Jurkat, Clone E6-1 (cell line): ENCODE measurements around the gene ITCH. TPM values are rescaled to one million over a fixed set of nuclear protein-coding genes. Genes with fewer than 3 reads are reported as not detected.
"Not testable (repeated sequence)": the region's sequence is repeated elsewhere in the genome, so short reads cannot be mapped to it uniquely, and the experiment has no call there.

Experiments used
- DNase-seq: peaks from one replicate; pipeline ENCODE4 v3.0.0-alpha.2; 2011; ENCODE audit warnings: low read depth, low spot score
- H3K4me3 ChIP-seq: 2 replicates; pipeline ENCODE4 v1.5.1; 2011; ENCODE audit warnings: mild to moderate bottlenecking, low read length, control low read depth, moderate library complexity
- polyA plus RNA-seq: library from polyadenylated mRNA; unstranded; fragments of >200 nt; gene quantifications from one replicate; pipeline ENCODE4 v1.2.1, GENCODE V29; 2012; ENCODE audit warnings: missing spikeins; ENCODE audit not compliant: insufficient read length, insufficient read depth

ITCH gene
- polyA plus RNA-seq: 22.8 TPM

- peak within 1 kb of the TSS; percentile 76 for H3K4me3 ChIP-seq
- peak; percentile 90 for DNase-seq
Measured at GRCh38 chr20:34363062-34363464, at the start of gene ITCH. ITCH (plus strand) TSS chr20:34363273; CDS start chr20:34393812, 30,539 bp downstream.

GRCh38 chr20:34315236-34315635 is 47.8 kb upstream of the ITCH start:
- no peak for DNase-seq
- no peak overlapping the region for H3K4me3 ChIP-seq

- no peak overlapping the region for H3K4me3 ChIP-seq
- DNase-seq: no peak
Measured at GRCh38 chr20:34316196-34316814, 46.8 kb upstream of the ITCH start.

GRCh38 chr20:34318609-34319443 is 44.2 kb upstream of the ITCH start:
- no peak for DNase-seq
- no peak overlapping the region for H3K4me3 ChIP-seq

GRCh38 chr20:34320861-34321260 is 42.2 kb upstream of the ITCH start:
- no peak for DNase-seq
- no peak overlapping the region for H3K4me3 ChIP-seq

GRCh38 chr20:34322267-34323105 is 40.6 kb upstream of the ITCH start:
- H3K4me3 ChIP-seq: no peak overlapping the region
- DNase-seq: no peak

- no peak overlapping the region for H3K4me3 ChIP-seq
- DNase-seq: no peak
Measured at GRCh38 chr20:34324541-34324940, 38.5 kb upstream of the ITCH start.

GRCh38 chr20:34328207-34328606 is 34.9 kb upstream of the ITCH start:
- DNase-seq, H3K4me3 ChIP-seq: not testable (repeated sequence)

- DNase-seq: no peak
- H3K4me3 ChIP-seq: no peak overlapping the region
Measured at GRCh38 chr20:34328928-34329677, 34.0 kb upstream of the ITCH start.

- DNase-seq, H3K4me3 ChIP-seq: not testable (repeated sequence)
Measured at GRCh38 chr20:34330861-34331544, 32.1 kb upstream of the ITCH start.

GRCh38 chr20:34331838-34332237 is 31.2 kb upstream of the ITCH start:
- DNase-seq: no peak
- H3K4me3 ChIP-seq: no peak overlapping the region

- no peak overlapping the region for H3K4me3 ChIP-seq
- no peak for DNase-seq
Measured at GRCh38 chr20:34332262-34332920, 30.7 kb upstream of the ITCH start.

- no peak overlapping the region for H3K4me3 ChIP-seq
- no peak for DNase-seq
Measured at GRCh38 chr20:34333786-34334185, 29.3 kb upstream of the ITCH start.

- no peak overlapping the region for H3K4me3 ChIP-seq
- DNase-seq: no peak
Measured at GRCh38 chr20:34334654-34335407, 28.2 kb upstream of the ITCH start.

GRCh38 chr20:34337544-34337943 is 25.5 kb upstream of the ITCH start:
- no peak for DNase-seq
- no peak overlapping the region for H3K4me3 ChIP-seq

GRCh38 chr20:34337982-34338726 is 24.9 kb upstream of the ITCH start:
- no peak overlapping the region for H3K4me3 ChIP-seq
- DNase-seq: no peak

- H3K4me3 ChIP-seq, DNase-seq: not testable (repeated sequence)
Measured at GRCh38 chr20:34340726-34341125, 22.3 kb upstream of the ITCH start.
